Stimulated activated naive B cell treated with anti-CD40 and anti-IgM and Interleukin-4, amounts not matched to agents 10 μg/mL and 1 μg/mL and 100 μg/mL, for 72 hours (primary cell): Measurements from ENCODE around the gene PLPPR1.

ENCODE experiments used
- ATAC-seq, 2 donors: fragments of 150-1000 bp; cut with Tn5 transposase; replicated peaks; 2 replicates each; pipeline ENCODE4 v1.10.0; 2021; ENCODE audit warnings: moderate library complexity in 1 of 2
- DNase-seq: peaks from one replicate; pipeline ENCODE4 v3.0.0; 2021
- H3K27ac Mint-ChIP-seq: one replicate; pipeline ENCODE4 v1.8.0; 2022; ENCODE audit warnings: mild to moderate bottlenecking, mixed read lengths
- H3K27me3 Mint-ChIP-seq, 2 donors: one replicate each; pipeline ENCODE4 v1.8.0; 2022; ENCODE audit warnings: mixed read lengths in 2 of 2
- H3K36me3 Mint-ChIP-seq, 2 donors: one replicate each; pipeline ENCODE4 v1.8.0; 2022; ENCODE audit warnings: mixed read lengths in 2 of 2, mild to moderate bottlenecking in 1 of 2
- H3K4me1 Mint-ChIP-seq, 2 donors: one replicate each; pipeline ENCODE4 v1.8.0; 2022; ENCODE audit warnings: mixed read lengths in 2 of 2, mild to moderate bottlenecking in 1 of 2
- H3K4me3 Mint-ChIP-seq, 2 donors: one replicate each; pipeline ENCODE4 v1.8.0; 2022; ENCODE audit warnings: mild to moderate bottlenecking in 2 of 2, mixed read lengths in 2 of 2, moderate library complexity in 1 of 2
- H3K9me3 Mint-ChIP-seq, 2 donors: one replicate each; pipeline ENCODE4 v1.8.0; 2022; ENCODE audit warnings: mixed read lengths in 2 of 2, mild to moderate bottlenecking in 1 of 2

Gene PLPPR1

GRCh38 chr9:101354143-101354764 lies 325.7 kb downstream of the PLPPR1 start:
- no peak overlapping the region for H3K27ac Mint-ChIP-seq
- no peak for DNase-seq
- peaks cover 0 to 2% of the 10 kb centered on the region in 2 donors for H3K9me3 Mint-ChIP-seq
- peaks cover 0 to 7% of the 10 kb centered on the region in 2 donors for H3K27me3 Mint-ChIP-seq
- no peak overlapping the region for H3K4me3 Mint-ChIP-seq
- no peaks in the 10 kb centered on the region for H3K4me1 Mint-ChIP-seq
- ATAC-seq: no peak
- no peaks in the 10 kb centered on the region for H3K36me3 Mint-ChIP-seq

- H3K27me3 Mint-ChIP-seq: peaks cover 0 to 6% of the 10 kb centered on the region in 2 donors
- no peak overlapping the region for H3K4me3 Mint-ChIP-seq
- ATAC-seq: no peak
- H3K4me1 Mint-ChIP-seq: no peaks in the 10 kb centered on the region
- peaks cover 0 to 2% of the 10 kb centered on the region in 2 donors for H3K9me3 Mint-ChIP-seq
- no peaks in the 10 kb centered on the region for H3K36me3 Mint-ChIP-seq
- H3K27ac Mint-ChIP-seq: no peak overlapping the region
- no peak for DNase-seq
Observed at GRCh38 chr9:101354765-101355708, 326.5 kb downstream of the PLPPR1 start.

- ATAC-seq (no peak), DNase-seq (no peak)
- H3K27me3 Mint-ChIP-seq: peaks cover 6 to 9% of the 10 kb centered on the region in 2 donors
- H3K27ac Mint-ChIP-seq: no peak overlapping the region
- H3K4me3 Mint-ChIP-seq: no peak overlapping the region
- H3K4me1 Mint-ChIP-seq: no peaks in the 10 kb centered on the region
- peaks cover 0 to 2% of the 10 kb centered on the region in 2 donors for H3K9me3 Mint-ChIP-seq
- H3K36me3 Mint-ChIP-seq: no peaks in the 10 kb centered on the region
Observed at GRCh38 chr9:101356619-101357018, 328.1 kb downstream of the PLPPR1 start.

GRCh38 chr9:101359679-101360078 lies 331.2 kb downstream of the PLPPR1 start:
- Mint-ChIP-seq H3K27me3 (peaks cover 13 to 14% of the 10 kb centered on the region in 2 donors), H3K9me3 (peaks cover 0 to 2% of the 10 kb centered on the region in 2 donors), H3K36me3 (no peaks in the 10 kb centered on the region), H3K4me1 (no peaks in the 10 kb centered on the region), H3K4me3 (no peak overlapping the region), H3K27ac (no peak overlapping the region)
- no peak for DNase-seq
- ATAC-seq: no peak

- no peak for ATAC-seq
- Mint-ChIP-seq H3K4me1 (no peaks in the 10 kb centered on the region), H3K36me3 (no peaks in the 10 kb centered on the region), H3K27ac (no peak overlapping the region), H3K9me3 (peaks cover 0 to 2% of the 10 kb centered on the region in 2 donors), H3K4me3 (no peak overlapping the region), H3K27me3 (peaks cover 13 to 14% of the 10 kb centered on the region in 2 donors)
- DNase-seq: no peak
Observed at GRCh38 chr9:101360647-101361046, 332.1 kb downstream of the PLPPR1 start.

- Mint-ChIP-seq H3K4me1 (no peaks in the 10 kb centered on the region), H3K27me3 (peaks cover 13 to 17% of the 10 kb centered on the region in 2 donors), H3K27ac (no peak overlapping the region), H3K36me3 (no peaks in the 10 kb centered on the region), H3K9me3 (peaks cover 0 to under 1% of the 10 kb centered on the region in 2 donors), H3K4me3 (no peak overlapping the region)
- no peak for DNase-seq
- no peak for ATAC-seq
Observed at GRCh38 chr9:101362450-101362849, 333.9 kb downstream of the PLPPR1 start.

- peaks cover 12 to 17% of the 10 kb centered on the region in 2 donors for H3K27me3 Mint-ChIP-seq
- H3K4me3 Mint-ChIP-seq: no peak overlapping the region
- ATAC-seq: no peak
- H3K36me3 Mint-ChIP-seq: no peaks in the 10 kb centered on the region
- no peaks in the 10 kb centered on the region for H3K9me3 Mint-ChIP-seq
- DNase-seq: no peak
- no peaks in the 10 kb centered on the region for H3K4me1 Mint-ChIP-seq
- H3K27ac Mint-ChIP-seq: no peak overlapping the region
Observed at GRCh38 chr9:101365181-101365580, 336.7 kb downstream of the PLPPR1 start.

GRCh38 chr9:101366038-101366756 lies 337.7 kb downstream of the PLPPR1 start:
- H3K9me3 Mint-ChIP-seq: no peaks in the 10 kb centered on the region
- H3K27me3 Mint-ChIP-seq: peaks cover 7 to 18% of the 10 kb centered on the region in 2 donors
- no peak for DNase-seq
- no peak overlapping the region for H3K27ac Mint-ChIP-seq
- ATAC-seq: no peak
- H3K36me3 Mint-ChIP-seq: no peaks in the 10 kb centered on the region
- H3K4me1 Mint-ChIP-seq: no peaks in the 10 kb centered on the region
- H3K4me3 Mint-ChIP-seq: no peak overlapping the region

GRCh38 chr9:101367323-101367722 lies 338.8 kb downstream of the PLPPR1 start:
- no peak overlapping the region for H3K4me3 Mint-ChIP-seq
- peaks cover 15 to 26% of the 10 kb centered on the region in 2 donors for H3K27me3 Mint-ChIP-seq
- H3K36me3 Mint-ChIP-seq: no peaks in the 10 kb centered on the region
- peaks cover 2 to 5% of the 10 kb centered on the region in 2 donors for H3K9me3 Mint-ChIP-seq
- no peaks in the 10 kb centered on the region for H3K4me1 Mint-ChIP-seq
- DNase-seq (no peak), ATAC-seq (no peak)
- no peak overlapping the region for H3K27ac Mint-ChIP-seq

GRCh38 chr9:101369286-101369685 lies 340.8 kb downstream of the PLPPR1 start:
- ATAC-seq (no peak), DNase-seq (no peak)
- H3K4me1 Mint-ChIP-seq: no peaks in the 10 kb centered on the region
- H3K27me3 Mint-ChIP-seq: peaks cover 11 to 12% of the 10 kb centered on the region in 2 donors
- H3K9me3 Mint-ChIP-seq: peaks cover 2 to 5% of the 10 kb centered on the region in 2 donors
- H3K27ac Mint-ChIP-seq: no peak overlapping the region
- H3K36me3 Mint-ChIP-seq: no peaks in the 10 kb centered on the region
- H3K4me3 Mint-ChIP-seq: no peak overlapping the region

- Mint-ChIP-seq H3K27ac (no peak overlapping the region), H3K4me3 (no peak overlapping the region), H3K9me3 (peaks cover 2 to 5% of the 10 kb centered on the region in 2 donors), H3K4me1 (no peaks in the 10 kb centered on the region), H3K27me3 (peaks cover 11 to 16% of the 10 kb centered on the region in 2 donors), H3K36me3 (no peaks in the 10 kb centered on the region)
- ATAC-seq: no peak
- no peak for DNase-seq
Observed at GRCh38 chr9:101369884-101370531, 341.5 kb downstream of the PLPPR1 start.

GRCh38 chr9:101371813-101372212 lies 343.3 kb downstream of the PLPPR1 start:
- ATAC-seq (no peak), DNase-seq (no peak)
- no peaks in the 10 kb centered on the region for H3K4me1 Mint-ChIP-seq
- no peaks in the 10 kb centered on the region for H3K36me3 Mint-ChIP-seq
- H3K27me3 Mint-ChIP-seq: peaks cover 20 to 21% of the 10 kb centered on the region in 2 donors
- no peak overlapping the region for H3K27ac Mint-ChIP-seq
- no peak overlapping the region for H3K4me3 Mint-ChIP-seq
- H3K9me3 Mint-ChIP-seq: peaks cover 2 to 5% of the 10 kb centered on the region in 2 donors

- no peak for DNase-seq
- Mint-ChIP-seq H3K4me1 (no peaks in the 10 kb centered on the region), H3K27ac (no peak overlapping the region), H3K9me3 (peaks cover 3 to 7% of the 10 kb centered on the region in 2 donors), H3K27me3 (peaks cover 23 to 24% of the 10 kb centered on the region in 2 donors), H3K36me3 (peaks cover under 1 to 2% of the 10 kb centered on the region in 2 donors), H3K4me3 (no peak overlapping the region)
- ATAC-seq: no peak
Observed at GRCh38 chr9:101372327-101373118, 344.0 kb downstream of the PLPPR1 start.
